PC-9 (cell line): ENCODE measurements around the gene SPRY4.

Experiments
- EZH2 ChIP-seq: fragments of 200-600 bp; sonication (generic); IDR thresholded peaks from 2 replicates; pipeline ENCODE4 v1.8.0; 2017; ENCODE audit warnings: antibody characterized with exemption, low read depth
- TF ChIP-seq, protein P1 (sequence below): fragments of 200-600 bp; sonication (generic); conservative IDR thresholded peaks from 2 replicates; pipeline ENCODE4 v1.6.1; 2017; ENCODE audit warnings: mixed run types, antibody characterized with exemption, mild to moderate bottlenecking, moderate library complexity

DNA sequence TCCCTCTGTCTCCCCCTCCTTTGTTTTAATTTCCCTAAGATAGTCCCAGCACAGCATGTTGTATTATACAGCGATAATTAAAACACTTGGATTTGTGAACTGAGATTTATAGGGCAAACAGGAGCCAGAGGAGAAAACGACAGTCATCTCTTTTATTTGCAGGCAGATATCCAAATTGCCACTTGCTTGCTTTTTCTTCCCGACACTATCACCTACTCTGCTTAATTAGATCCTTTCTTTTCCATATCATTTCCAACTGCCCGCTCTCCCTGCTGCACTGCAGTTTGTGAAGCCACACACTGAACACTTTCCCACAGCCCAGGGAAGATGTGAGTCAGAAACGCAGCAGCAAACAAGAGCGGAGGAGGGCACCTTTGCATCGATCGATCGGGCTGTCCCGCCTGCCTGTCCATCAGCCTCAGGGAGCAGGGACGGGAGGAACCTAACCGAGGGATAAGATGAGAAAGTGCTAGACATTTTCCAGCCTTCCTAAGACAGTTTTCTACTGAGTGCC is 35.8 kb upstream of the SPRY4 start:
- TF ChIP-seq, protein P1, sequence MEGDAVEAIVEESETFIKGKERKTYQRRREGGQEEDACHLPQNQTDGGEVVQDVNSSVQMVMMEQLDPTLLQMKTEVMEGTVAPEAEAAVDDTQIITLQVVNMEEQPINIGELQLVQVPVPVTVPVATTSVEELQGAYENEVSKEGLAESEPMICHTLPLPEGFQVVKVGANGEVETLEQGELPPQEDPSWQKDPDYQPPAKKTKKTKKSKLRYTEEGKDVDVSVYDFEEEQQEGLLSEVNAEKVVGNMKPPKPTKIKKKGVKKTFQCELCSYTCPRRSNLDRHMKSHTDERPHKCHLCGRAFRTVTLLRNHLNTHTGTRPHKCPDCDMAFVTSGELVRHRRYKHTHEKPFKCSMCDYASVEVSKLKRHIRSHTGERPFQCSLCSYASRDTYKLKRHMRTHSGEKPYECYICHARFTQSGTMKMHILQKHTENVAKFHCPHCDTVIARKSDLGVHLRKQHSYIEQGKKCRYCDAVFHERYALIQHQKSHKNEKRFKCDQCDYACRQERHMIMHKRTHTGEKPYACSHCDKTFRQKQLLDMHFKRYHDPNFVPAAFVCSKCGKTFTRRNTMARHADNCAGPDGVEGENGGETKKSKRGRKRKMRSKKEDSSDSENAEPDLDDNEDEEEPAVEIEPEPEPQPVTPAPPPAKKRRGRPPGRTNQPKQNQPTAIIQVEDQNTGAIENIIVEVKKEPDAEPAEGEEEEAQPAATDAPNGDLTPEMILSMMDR = no peak
- TF ChIP-seq EZH2 = no peak
